NCI-H345 treated with DMSO at 0.1 percent for 48 hours (cell line): ENCODE results near the gene FAM83E.

Experiments used
- DNase-seq: peaks from one replicate; lab custom pipeline; 2025; ENCODE audit not compliant: unreplicated experiment; lab: John Stamatoyannopoulos, UW

Gene FAM83E

DNA sequence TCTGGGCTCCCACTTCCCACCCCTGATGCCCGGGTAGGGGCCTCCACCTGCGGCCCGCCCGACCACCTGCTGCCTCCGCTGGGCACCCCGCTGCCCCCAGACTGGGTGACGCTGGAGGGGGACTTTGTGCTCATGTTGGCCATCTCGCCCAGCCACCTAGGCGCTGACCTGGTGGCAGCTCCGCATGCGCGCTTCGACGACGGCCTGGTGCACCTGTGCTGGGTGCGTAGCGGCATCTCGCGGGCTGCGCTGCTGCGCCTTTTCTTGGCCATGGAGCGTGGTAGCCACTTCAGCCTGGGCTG lies 14.4 kb upstream of the FAM83E start:
- DNase-seq = no peak

DNA sequence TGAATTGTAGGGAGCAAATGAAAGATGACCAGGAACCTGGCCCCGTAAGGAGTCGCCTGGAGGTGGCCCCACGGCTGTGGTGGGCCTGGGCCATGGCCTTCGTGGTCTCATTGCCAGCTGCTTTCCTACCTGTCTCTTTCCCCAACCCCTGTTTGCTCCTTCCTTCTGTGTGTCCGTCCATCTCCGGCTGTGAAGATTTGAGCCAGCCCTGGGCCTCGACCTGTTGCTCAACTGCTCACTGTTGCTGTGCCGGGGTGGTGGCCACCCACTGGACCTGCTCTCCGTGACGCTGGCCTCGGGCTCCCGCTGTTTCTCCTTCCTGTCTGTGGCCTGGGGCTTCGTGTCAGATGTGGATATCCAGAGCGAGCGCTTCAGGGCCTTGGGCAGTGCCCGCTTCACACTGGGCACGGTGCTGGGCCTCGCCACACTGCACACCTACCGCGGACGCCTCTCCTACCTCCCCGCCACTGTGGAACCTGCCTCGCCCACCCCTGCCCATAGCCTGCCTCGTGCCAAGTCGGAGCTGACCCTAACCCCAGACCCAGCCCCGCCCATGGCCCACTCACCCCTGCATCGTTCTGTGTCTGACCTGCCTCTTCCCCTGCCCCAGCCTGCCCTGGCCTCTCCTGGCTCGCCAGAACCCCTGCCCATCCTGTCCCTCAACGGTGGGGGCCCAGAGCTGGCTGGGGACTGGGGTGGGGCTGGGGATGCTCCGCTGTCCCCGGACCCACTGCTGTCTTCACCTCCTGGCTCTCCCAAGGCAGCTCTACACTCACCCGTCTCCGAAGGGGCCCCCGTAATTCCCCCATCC lies 13.8 kb upstream of the FAM83E start:
- DNase-seq = no peak

- no peak for DNase-seq
Observed at GRCh38 chr19:48627865-48628314, 13.0 kb upstream of the FAM83E start.

- DNase-seq = no peak
Observed at GRCh38 chr19:48627201-48627864, 12.5 kb upstream of the FAM83E start.

DNA sequence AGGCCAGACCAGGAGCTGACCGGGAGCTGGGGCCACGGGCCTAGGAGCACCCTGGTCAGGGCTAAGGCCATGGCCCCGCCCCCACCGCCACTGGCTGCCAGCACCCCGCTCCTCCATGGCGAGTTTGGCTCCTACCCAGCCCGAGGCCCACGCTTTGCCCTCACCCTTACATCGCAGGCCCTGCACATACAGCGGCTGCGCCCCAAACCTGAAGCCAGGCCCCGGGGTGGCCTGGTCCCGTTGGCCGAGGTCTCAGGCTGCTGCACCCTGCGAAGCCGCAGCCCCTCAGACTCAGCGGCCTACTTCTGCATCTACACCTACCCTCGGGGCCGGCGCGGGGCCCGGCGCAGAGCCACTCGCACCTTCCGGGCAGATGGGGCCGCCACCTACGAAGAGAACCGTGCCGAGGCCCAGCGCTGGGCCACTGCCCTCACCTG lies 11.0 kb upstream of the FAM83E start:
- no peak for DNase-seq

GRCh38 chr19:48624791-48625723 lies 10.2 kb upstream of the FAM83E start:
- no peak for DNase-seq

- peak; percentile 92 for DNase-seq
Observed at GRCh38 chr19:48624067-48624594, 9.3 kb upstream of the FAM83E start.

DNA sequence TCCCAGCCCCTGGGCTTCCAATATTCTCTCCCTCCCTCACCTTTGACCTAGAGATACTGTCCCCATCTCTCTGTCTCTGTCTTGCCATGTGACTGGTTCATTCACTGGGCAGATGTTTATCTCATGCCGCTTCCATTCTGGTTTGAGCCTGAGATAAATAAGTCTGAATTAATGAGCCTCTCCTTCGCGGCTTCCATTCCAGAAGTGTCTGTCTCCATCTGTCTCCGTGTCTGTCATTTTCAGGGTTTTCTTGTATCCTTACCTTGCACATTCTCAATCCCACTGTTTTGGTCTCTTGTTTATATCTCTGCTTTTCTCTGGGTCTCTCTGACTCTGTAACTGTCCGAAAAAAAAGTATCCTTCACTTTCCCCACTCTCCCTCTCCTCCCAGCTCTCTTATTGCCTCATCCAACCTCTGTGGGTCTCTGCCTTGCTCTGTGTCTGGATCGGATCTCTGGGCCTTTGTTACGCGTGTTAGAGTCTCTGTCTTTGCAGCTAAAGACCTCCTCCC lies 8.7 kb upstream of the FAM83E start:
- DNase-seq = no peak

DNA sequence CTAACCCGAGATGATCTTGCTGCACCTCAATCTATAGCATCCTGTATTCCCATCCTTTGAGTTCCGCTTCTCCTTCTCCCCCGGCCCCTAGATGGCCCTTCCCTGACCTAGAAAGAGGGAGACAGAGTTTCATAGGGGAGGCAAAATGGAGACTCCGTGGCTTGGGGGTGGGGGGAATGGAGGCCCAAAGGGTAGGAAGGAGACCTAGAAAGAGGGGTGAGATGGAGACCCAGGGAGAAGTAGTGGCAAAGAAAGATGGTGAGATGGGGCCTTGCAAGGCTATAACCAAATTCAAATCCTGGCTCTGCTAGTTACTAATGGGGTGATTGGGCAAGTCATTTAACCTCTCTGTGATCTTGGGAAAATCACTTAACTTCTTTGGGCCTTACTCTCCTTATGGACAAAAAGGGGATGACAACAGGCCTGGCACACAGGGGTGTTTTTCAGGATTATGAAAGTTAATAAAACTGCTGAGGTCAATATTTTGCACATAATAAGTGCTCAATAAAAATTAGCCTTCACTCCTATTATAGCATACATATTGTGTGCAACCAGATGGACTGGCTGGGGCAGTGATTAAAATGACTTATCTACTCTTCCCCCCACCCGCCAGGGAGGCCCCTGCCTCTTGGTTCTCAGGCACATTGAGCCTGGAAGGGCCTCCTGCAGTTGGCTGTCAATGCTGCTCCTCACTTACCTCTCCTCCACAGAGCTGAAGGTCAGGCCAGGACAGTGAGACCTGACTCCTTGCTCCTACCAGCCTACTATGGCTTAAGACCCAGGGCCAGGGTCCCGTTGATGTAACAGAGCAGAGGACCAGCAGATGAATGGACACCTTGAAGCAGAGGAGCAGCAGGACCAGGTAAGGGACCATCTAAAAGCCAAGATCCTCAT lies 5.1 kb upstream of the FAM83E start:
- DNase-seq = no peak

DNA sequence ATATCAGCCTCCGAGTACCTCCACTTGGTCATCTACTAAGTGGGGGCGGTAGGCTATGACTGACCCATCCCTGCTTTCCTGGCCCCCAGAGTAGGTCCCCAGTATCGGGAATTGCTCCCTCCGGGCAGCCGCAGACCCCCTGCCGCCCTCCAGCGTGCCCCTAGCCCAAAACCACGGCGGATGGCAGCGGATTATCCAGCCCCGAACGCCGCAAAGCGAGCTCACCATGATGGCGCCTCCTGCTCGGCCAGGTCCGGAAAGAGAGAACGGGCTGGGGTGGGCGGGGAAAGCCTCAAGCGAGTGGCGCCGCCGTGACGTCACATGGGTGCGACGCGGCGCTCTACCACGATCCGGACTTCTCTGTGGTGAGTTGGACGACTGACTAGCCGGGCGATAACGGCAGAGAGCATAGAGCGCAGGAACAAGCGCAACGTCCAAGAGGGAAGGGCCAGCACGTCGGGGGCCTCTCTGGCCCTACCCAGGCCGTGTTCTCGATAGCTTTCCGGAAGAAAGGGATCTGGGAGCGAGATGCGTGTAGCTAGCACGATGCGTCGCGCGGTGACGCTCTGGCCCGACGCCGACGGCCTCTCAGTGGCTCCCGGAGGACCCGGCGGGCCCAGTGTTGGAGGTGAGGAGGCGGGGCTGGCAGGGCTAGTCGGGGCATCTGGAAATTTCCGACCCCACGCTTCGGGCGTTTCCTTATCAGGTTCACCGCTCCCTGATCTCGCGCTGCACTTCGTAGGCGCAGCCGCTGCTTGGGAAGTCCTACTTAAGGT lies 4.2 kb upstream of the FAM83E start, which contains the start of the genes RPL18 and SPHK2:
TSS of gene RPL18 (minus strand) at position 263 of the 776 bp plus-strand sequence. CDS start at position 228, 35 bp downstream.
TSS of gene SPHK2 (plus strand) at position 591 of the 776 bp plus-strand sequence. CDS start 1,009 bp downstream, outside the sequence.
- DNase-seq = peak; percentile 92

GRCh38 chr19:48618278-48618915 lies 3.5 kb upstream of the FAM83E start:
- no peak for DNase-seq

- no peak for DNase-seq
Observed at GRCh38 chr19:48617146-48617937, 2.5 kb upstream of the FAM83E start.

- DNase-seq = no peak
Observed at GRCh38 chr19:48616491-48617056, 1.7 kb upstream of the FAM83E start.

- no peak for DNase-seq
Observed at GRCh38 chr19:48616041-48616436, 1.2 kb upstream of the FAM83E start.

DNA sequence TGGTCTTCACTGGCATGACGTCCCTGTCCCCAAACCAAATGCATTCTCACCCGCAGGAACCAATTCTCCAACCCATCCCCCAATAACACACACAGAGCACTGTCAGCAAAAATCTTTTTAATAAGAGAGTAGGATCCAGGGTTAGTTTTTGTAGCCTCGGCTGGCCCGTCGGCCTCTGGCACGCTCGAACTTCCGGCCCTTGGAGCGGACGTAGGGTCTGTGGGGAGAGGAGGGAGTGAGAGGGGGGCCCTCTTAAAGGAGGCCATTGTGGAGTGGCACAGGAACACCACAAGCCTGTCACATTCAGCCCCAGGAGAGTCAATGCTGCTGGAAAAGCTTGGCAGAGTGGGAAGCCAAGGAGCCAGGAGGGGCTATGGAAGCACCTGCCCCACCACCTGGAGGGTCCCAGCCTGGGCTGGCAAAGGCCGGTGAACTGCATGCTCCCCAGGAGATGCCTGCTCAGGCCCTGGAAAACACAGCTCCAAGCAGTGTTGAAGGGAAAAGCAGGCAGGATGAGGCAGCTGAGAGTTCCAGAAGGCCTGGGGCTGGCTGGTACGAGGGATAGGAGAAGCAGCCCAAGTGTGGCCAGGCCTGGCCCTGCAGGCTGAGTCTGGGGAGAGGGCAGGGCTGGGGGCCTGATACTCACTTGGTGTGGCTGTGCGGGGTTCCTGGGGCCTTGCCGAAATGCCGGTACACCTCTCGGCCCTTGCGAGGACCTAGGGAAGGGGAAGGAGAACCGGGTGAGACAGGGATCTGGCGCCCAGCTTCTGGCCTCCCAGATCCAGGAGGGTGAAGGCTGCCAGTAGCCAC lies 560 bp upstream of the FAM83E start:
- DNase-seq = no peak

DNA sequence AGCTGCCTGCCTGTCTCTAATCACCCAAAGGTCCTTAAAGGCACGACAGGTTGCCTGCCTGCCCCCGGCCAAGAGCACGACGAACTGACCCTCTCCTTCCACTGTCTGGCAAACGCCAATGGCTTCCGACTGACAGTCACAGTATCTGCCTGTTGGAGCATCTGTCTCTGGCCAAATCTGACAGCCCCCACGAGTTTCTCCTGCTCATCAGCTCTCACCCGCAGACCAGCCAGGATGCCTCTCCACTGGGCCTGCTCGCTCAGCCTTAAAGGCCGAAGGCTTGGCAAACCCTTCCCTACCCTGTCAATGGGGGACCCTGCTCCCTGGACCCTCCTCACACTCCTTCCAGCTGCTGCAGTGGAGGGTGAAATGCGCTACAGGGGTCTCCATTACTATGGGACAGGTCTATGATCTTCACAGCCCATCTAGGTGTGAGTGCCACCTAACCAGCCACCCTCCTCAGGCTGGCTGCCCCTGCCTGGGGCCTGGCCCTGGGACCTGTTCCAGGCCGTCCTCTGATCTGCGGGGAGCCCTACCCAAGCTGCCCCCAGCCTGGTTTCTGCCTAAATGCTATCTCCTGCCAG lies 932 bp downstream of the FAM83E start:
- no peak for DNase-seq
